ENCODE data around the gene FTCDNL1.

DNA sequence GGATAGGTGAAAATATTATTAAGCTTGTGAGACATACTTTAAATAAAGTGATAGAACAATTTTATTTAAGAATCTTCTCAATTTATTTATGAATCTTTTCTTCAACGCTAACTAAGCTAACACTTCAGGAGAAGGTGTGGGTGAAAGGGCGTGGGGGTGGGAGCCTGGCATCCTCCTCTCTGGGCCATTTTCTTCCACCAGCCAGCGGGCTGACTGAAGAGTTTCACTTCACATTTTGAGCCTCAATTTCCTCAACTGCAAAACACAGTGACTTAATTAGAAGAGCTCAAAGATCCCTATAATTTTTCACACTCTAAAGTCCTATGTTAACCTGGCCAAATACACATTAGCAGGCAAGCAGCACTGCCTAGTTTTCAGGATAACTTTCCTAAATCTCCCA, 94.8 kb downstream of the FTCDNL1 start:
- TF ChIP-seq SOX6 (IDR thresholded peaks at IDR 0.05) = no peak
- no peak for TF ChIP-seq SMARCC2 (IDR thresholded peaks at IDR 0.05; ENCODE audit: low read depth)
- no peak for TF ChIP-seq TCFL5 (CRISPR knock-in tag; conservative IDR thresholded peaks at IDR 0.05)
- no peak for TF ChIP-seq SMC3 (conservative IDR thresholded peaks at IDR 0.05; ENCODE audit: insufficient read depth, low read depth, low read length)
- TF ChIP-seq, protein P1, sequence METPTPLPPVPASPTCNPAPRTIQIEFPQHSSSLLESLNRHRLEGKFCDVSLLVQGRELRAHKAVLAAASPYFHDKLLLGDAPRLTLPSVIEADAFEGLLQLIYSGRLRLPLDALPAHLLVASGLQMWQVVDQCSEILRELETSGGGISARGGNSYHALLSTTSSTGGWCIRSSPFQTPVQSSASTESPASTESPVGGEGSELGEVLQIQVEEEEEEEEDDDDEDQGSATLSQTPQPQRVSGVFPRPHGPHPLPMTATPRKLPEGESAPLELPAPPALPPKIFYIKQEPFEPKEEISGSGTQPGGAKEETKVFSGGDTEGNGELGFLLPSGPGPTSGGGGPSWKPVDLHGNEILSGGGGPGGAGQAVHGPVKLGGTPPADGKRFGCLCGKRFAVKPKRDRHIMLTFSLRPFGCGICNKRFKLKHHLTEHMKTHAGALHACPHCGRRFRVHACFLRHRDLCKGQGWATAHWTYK (CRISPR knock-in tag; IDR thresholded peaks at IDR 0.05) = no peak
- no peak for TF ChIP-seq GTF2E2 (tag; IDR thresholded peaks at IDR 0.05)

Measured in K562 (cell line).